ENCODE measurements around the gene AGPAT3.

GRCh38 chr21:43911015-43911934 is 46.3 kb downstream of the AGPAT3 start:
- TF ChIP-seq CTCF (conservative IDR thresholded peaks at IDR 0.05 in 1 of 2, IDR thresholded peaks at IDR 0.05 in 1 of 2; ENCODE audit: low read depth in 1 of 2, low read length in 2 of 2): no peak
- no peak for TF ChIP-seq EZH2 (IDR thresholded peaks at IDR 0.05; ENCODE audit: low read length, missing control alignments)
